Cardiac atrium fibroblast (primary cell): ENCODE measurements around the gene HS3ST4. TPM values are rescaled to one million over a fixed set of nuclear protein-coding genes. Genes with fewer than 3 reads are reported as not detected.

Experiments used
- total RNA-seq: library from RNA; depleted of rRNA; stranded (reverse); fragments of >200 nt; gene quantifications from 2 replicates; pipeline ENCODE4 v1.2.3, GENCODE V29; 2015

HS3ST4 gene
- not detected in 2 replicates for total RNA-seq

GRCh38 chr16:25691519-25692091 is at the start of gene HS3ST4:
HS3ST4 (plus strand) TSS chr16:25691959.

